ENCODE measurements around the gene PRDX1. TPM values are rescaled to one million over a fixed set of nuclear protein-coding genes. Genes with fewer than 3 reads are reported as not detected.

The PRDX1 gene
- total RNA-seq, 1 donor from 2014 or later: 1,754 TPM

DNA sequence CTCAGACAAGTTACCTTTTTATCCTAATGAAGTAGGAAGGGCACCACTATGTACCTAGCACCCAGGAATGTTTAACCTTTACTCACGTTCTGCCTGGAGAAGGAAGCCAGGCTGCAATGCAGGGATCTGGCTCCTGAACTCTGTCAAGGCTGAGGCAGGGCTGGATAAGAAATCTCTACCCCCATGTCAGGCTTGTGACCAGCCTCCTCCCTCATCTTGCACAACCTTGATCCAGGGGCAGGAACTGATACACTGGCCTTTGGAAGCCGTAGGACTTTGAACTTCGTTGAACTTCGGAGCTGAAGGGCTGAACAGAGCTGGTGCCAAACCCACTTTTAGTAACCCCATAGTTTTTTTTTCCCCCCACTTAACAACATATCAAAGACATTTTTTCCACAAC, 20.9 kb upstream of the PRDX1 start:
- TF ChIP-seq, protein P1, sequence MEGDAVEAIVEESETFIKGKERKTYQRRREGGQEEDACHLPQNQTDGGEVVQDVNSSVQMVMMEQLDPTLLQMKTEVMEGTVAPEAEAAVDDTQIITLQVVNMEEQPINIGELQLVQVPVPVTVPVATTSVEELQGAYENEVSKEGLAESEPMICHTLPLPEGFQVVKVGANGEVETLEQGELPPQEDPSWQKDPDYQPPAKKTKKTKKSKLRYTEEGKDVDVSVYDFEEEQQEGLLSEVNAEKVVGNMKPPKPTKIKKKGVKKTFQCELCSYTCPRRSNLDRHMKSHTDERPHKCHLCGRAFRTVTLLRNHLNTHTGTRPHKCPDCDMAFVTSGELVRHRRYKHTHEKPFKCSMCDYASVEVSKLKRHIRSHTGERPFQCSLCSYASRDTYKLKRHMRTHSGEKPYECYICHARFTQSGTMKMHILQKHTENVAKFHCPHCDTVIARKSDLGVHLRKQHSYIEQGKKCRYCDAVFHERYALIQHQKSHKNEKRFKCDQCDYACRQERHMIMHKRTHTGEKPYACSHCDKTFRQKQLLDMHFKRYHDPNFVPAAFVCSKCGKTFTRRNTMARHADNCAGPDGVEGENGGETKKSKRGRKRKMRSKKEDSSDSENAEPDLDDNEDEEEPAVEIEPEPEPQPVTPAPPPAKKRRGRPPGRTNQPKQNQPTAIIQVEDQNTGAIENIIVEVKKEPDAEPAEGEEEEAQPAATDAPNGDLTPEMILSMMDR (IDR thresholded peaks at IDR 0.05; ENCODE audit: partially characterized antibody, unreplicated experiment): no peak
- Mint-ChIP-seq H3K4me1 (ENCODE audit: low read depth, unreplicated experiment) (peaks cover 17% of the 10 kb centered on the region), H3K4me3 (ENCODE audit: unreplicated experiment) (no peak overlapping the region), H3K36me3 (ENCODE audit: unreplicated experiment) (no peaks in the 10 kb centered on the region), H3K27me3 (ENCODE audit: unreplicated experiment) (peaks cover 3% of the 10 kb centered on the region), H3K9me3 (ENCODE audit: unreplicated experiment) (peaks cover 6% of the 10 kb centered on the region), H3K27ac (ENCODE audit: unreplicated experiment) (no peak overlapping the region)
- no peak for DNase-seq

DNA sequence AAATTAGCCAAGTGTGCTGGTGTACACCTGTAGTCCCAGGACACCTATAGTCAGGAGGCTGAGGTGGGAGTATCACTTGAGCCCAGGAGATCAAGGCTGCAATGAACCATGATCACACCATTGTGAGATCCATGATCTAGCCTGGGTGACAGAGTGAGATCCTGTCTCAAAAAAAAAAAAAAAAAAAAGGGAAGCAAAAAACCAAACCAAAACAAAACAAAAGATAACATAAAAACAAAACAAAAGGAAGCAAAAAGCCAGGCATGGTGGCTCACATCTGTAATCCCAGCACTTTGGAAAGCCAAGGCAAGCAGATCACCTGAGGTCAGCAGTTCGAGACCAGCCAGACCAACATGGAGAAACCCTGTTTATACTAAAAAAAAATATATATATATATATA, 19.5 kb upstream of the PRDX1 start:
- peaks cover 25% of the 10 kb centered on the region for H3K4me1 Mint-ChIP-seq (ENCODE audit: low read depth, unreplicated experiment)
- H3K36me3 Mint-ChIP-seq (ENCODE audit: unreplicated experiment): no peaks in the 10 kb centered on the region
- H3K27me3 Mint-ChIP-seq (ENCODE audit: unreplicated experiment): peaks cover 3% of the 10 kb centered on the region
- H3K27ac Mint-ChIP-seq (ENCODE audit: unreplicated experiment): no peak overlapping the region
- DNase-seq: no peak
- TF ChIP-seq, protein P1 (IDR thresholded peaks at IDR 0.05; ENCODE audit: partially characterized antibody, unreplicated experiment): no peak
- peaks cover 6% of the 10 kb centered on the region for H3K9me3 Mint-ChIP-seq (ENCODE audit: unreplicated experiment)
- no peak overlapping the region for H3K4me3 Mint-ChIP-seq (ENCODE audit: unreplicated experiment)

DNA sequence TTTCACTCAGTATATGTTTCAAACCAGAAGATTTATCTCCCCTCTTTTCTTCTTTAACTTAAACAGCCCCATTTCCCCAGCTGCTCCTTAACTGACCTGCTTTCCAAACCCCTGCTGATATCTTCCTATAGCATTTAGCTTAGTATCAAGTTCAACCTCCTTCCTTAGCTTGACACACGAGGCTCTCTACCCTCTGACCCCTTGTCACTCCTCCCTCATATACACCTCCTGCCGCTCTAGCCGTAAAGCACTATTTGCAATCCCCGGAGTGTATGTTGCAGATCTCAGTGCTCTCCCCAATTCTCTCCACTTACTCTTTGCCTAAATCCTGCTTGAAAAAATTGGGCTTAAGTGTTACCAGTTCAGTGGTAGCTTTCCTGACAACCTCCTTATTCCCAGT, 15.2 kb upstream of the PRDX1 start:
- Mint-ChIP-seq H3K27me3 (ENCODE audit: unreplicated experiment) (peaks cover 4% of the 10 kb centered on the region), H3K4me3 (ENCODE audit: unreplicated experiment) (peak overlapping the region; percentile 55), H3K27ac (ENCODE audit: unreplicated experiment) (peak overlapping the region; percentile 63), H3K4me1 (ENCODE audit: low read depth, unreplicated experiment) (peaks cover 10% of the 10 kb centered on the region), H3K36me3 (ENCODE audit: unreplicated experiment) (peaks cover 2% of the 10 kb centered on the region), H3K9me3 (ENCODE audit: unreplicated experiment) (peaks cover 2% of the 10 kb centered on the region)
- TF ChIP-seq, protein P1 (IDR thresholded peaks at IDR 0.05; ENCODE audit: partially characterized antibody, unreplicated experiment): no peak
- no peak for DNase-seq

DNA sequence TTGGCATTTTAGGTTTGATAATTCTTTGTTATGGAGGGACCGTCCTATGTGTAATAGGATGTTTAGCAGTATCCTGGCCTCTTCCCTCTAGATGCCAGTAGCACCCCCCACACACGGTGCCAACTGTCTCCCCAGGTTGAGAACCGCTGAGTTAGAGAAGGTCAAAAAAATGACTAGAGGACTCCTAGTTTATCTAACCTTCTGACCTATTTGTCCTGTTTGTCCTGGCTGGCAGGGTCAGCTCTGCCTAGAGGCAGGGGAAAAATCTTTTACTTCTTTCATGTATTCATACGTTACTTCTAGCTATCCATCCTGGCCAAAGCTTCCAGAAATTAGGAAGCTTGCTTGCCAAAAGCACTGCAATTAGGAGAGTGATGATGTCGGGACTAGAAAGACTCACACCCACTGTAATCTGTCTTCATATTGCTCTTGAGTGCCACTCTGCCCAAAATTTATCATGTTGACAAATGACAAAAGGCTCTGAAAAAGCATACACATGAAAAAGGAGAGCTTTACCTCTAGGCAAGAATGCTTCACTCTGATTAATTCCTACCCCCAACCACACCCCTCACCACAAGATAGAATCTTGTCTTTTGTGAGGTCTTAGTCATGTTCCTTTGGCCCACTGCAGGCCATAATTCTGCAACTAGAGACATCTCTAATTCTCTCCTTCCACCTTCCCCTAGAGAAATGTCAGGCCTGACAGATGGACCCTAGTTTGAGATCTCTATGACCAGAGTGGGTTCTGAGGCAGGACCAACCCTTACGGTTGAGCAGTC, 14.5 kb upstream of the PRDX1 start:
- H3K4me1 Mint-ChIP-seq (ENCODE audit: low read depth, unreplicated experiment): peaks cover 10% of the 10 kb centered on the region
- no peak for DNase-seq
- no peaks in the 10 kb centered on the region for H3K9me3 Mint-ChIP-seq (ENCODE audit: unreplicated experiment)
- peaks cover 2% of the 10 kb centered on the region for H3K27me3 Mint-ChIP-seq (ENCODE audit: unreplicated experiment)
- H3K27ac Mint-ChIP-seq (ENCODE audit: unreplicated experiment): no peak overlapping the region
- no peak overlapping the region for H3K4me3 Mint-ChIP-seq (ENCODE audit: unreplicated experiment)
- peaks cover 4% of the 10 kb centered on the region for H3K36me3 Mint-ChIP-seq (ENCODE audit: unreplicated experiment)
- TF ChIP-seq, protein P1 (IDR thresholded peaks at IDR 0.05; ENCODE audit: partially characterized antibody, unreplicated experiment): no peak

DNA sequence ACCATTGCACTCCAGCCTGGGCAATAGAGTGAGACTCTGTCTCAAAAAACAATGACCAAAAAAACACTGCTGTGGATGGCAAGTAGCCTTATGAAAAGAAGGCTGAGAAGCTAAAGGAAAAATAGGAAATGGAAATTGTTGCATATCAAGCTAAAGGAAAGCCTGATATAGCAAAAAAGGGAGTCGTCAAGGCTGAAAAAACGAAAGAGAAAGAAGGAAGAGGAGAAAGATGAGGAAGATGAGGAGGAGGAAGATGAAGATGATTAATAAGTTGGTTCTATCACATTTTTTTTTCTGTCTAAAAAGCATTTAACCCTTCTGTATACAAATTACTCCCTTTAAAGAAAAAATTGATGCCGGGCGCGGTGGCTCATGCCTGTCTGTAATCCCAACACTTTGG, 10.2 kb upstream of the PRDX1 start:
- TF ChIP-seq, protein P1 (IDR thresholded peaks at IDR 0.05; ENCODE audit: partially characterized antibody, unreplicated experiment): no peak
- Mint-ChIP-seq H3K4me1 (ENCODE audit: low read depth, unreplicated experiment) (peaks cover 20% of the 10 kb centered on the region), H3K4me3 (ENCODE audit: unreplicated experiment) (no peak overlapping the region), H3K27ac (ENCODE audit: unreplicated experiment) (no peak overlapping the region), H3K27me3 (ENCODE audit: unreplicated experiment) (peaks cover 11% of the 10 kb centered on the region), H3K36me3 (ENCODE audit: unreplicated experiment) (peaks cover 4% of the 10 kb centered on the region), H3K9me3 (ENCODE audit: unreplicated experiment) (peaks cover 4% of the 10 kb centered on the region)
- DNase-seq: no peak

All from glutamatergic neuron (in vitro differentiated cells).